Measurements from ENCODE around the gene LPAR3. TPM values are rescaled to one million over a fixed set of nuclear protein-coding genes. Genes with fewer than 3 reads are reported as not detected.

Gene LPAR3
- total and polyA plus RNA-seq, 2 donors (not counting 1 experiment from before 2014, with no cell fraction given): 1.8 to 7.6 TPM

- H3K79me2 ChIP-seq (ENCODE audit: control insufficient read depth, insufficient read depth, low read length): no peaks in the 10 kb centered on the region
- H3K9me3 ChIP-seq (ENCODE audit: control insufficient read depth, insufficient read depth, low read depth, low read length): no peaks in the 10 kb centered on the region
- H3K27me3 ChIP-seq (ENCODE audit: control insufficient read depth, insufficient read depth, low read length): no peaks in the 10 kb centered on the region
- DNase-seq (ENCODE audit: low read depth in 2 of 2): no peak
- no peak overlapping the region for H3K4me2 ChIP-seq (ENCODE audit: extremely low read depth, insufficient read depth, low read length)
- H3K9ac ChIP-seq (ENCODE audit: insufficient read depth, low read length): no peak overlapping the region
- H2AFZ ChIP-seq (ENCODE audit: low read length): no peak overlapping the region
- TF ChIP-seq EZH2 (IDR thresholded peaks at IDR 0.05; ENCODE audit: low read length, missing control alignments): no peak
- TF ChIP-seq CTCF (conservative IDR thresholded peaks at IDR 0.05 in 1 of 2, IDR thresholded peaks at IDR 0.05 in 1 of 2; ENCODE audit: low read depth in 1 of 2, low read length in 2 of 2): no peak
- H3K4me1 ChIP-seq (ENCODE audit: control insufficient read depth, extremely low read depth, insufficient read depth, low read length): no peaks in the 10 kb centered on the region
- no peaks in the 10 kb centered on the region for H4K20me1 ChIP-seq (ENCODE audit: control insufficient read depth, extremely low read depth, insufficient read depth, low read length)
- H3K27ac ChIP-seq (ENCODE audit: insufficient read depth, low read length): no peak overlapping the region
- no peak overlapping the region for H3K4me3 ChIP-seq (replicated peaks in 1 of 4; ENCODE audit: control extremely low read depth in 1 of 4, insufficient read depth in 1 of 4, low read depth in 3 of 4, low read length in 4 of 4)
- H3K36me3 ChIP-seq (ENCODE audit: control insufficient read depth, insufficient read depth, low read length): no peaks in the 10 kb centered on the region
Measured at GRCh38 chr1:84827555-84827954, 65.5 kb downstream of the LPAR3 start.

GRCh38 chr1:84825161-84825560 is 67.8 kb downstream of the LPAR3 start:
- H2AFZ ChIP-seq (ENCODE audit: low read length): no peak overlapping the region
- TF ChIP-seq CTCF (conservative IDR thresholded peaks at IDR 0.05 in 1 of 2, IDR thresholded peaks at IDR 0.05 in 1 of 2; ENCODE audit: low read depth in 1 of 2, low read length in 2 of 2): no peak
- no peak for TF ChIP-seq EZH2 (IDR thresholded peaks at IDR 0.05; ENCODE audit: low read length, missing control alignments)
- no peak overlapping the region for H3K27ac ChIP-seq (ENCODE audit: insufficient read depth, low read length)

GRCh38 chr1:84823991-84824390 is 69.0 kb downstream of the LPAR3 start:
- no peaks in the 10 kb centered on the region for H3K9me3 ChIP-seq (ENCODE audit: control insufficient read depth, insufficient read depth, low read depth, low read length)
- no peaks in the 10 kb centered on the region for H3K27me3 ChIP-seq (ENCODE audit: control insufficient read depth, insufficient read depth, low read length)
- no peaks in the 10 kb centered on the region for H4K20me1 ChIP-seq (ENCODE audit: control insufficient read depth, extremely low read depth, insufficient read depth, low read length)
- H3K36me3 ChIP-seq (ENCODE audit: control insufficient read depth, insufficient read depth, low read length): no peaks in the 10 kb centered on the region
- no peaks in the 10 kb centered on the region for H3K79me2 ChIP-seq (ENCODE audit: control insufficient read depth, insufficient read depth, low read length)
- no peak for DNase-seq (ENCODE audit: low read depth in 2 of 2)
- H3K4me3 ChIP-seq (replicated peaks in 1 of 4; ENCODE audit: control extremely low read depth in 1 of 4, insufficient read depth in 1 of 4, low read depth in 3 of 4, low read length in 4 of 4): no peak overlapping the region
- H3K9ac ChIP-seq (ENCODE audit: insufficient read depth, low read length): no peak overlapping the region
- TF ChIP-seq EZH2 (IDR thresholded peaks at IDR 0.05; ENCODE audit: low read length, missing control alignments) (no peak), CTCF (conservative IDR thresholded peaks at IDR 0.05 in 1 of 2, IDR thresholded peaks at IDR 0.05 in 1 of 2; ENCODE audit: low read depth in 1 of 2, low read length in 2 of 2) (no peak)
- no peak overlapping the region for H3K27ac ChIP-seq (ENCODE audit: insufficient read depth, low read length)
- no peaks in the 10 kb centered on the region for H3K4me1 ChIP-seq (ENCODE audit: control insufficient read depth, extremely low read depth, insufficient read depth, low read length)
- no peak overlapping the region for H3K4me2 ChIP-seq (ENCODE audit: extremely low read depth, insufficient read depth, low read length)
- H2AFZ ChIP-seq (ENCODE audit: low read length): no peak overlapping the region

More at GRCh38 chr1:84825161-84825560, 67.8 kb downstream of the LPAR3 start:
- H3K4me1 ChIP-seq (ENCODE audit: control insufficient read depth, extremely low read depth, insufficient read depth, low read length): no peaks in the 10 kb centered on the region
- no peaks in the 10 kb centered on the region for H3K9me3 ChIP-seq (ENCODE audit: control insufficient read depth, insufficient read depth, low read depth, low read length)
- H3K9ac ChIP-seq (ENCODE audit: insufficient read depth, low read length): no peak overlapping the region
- H3K4me2 ChIP-seq (ENCODE audit: extremely low read depth, insufficient read depth, low read length): no peak overlapping the region
- no peak overlapping the region for H3K4me3 ChIP-seq (replicated peaks in 1 of 4; ENCODE audit: control extremely low read depth in 1 of 4, insufficient read depth in 1 of 4, low read depth in 3 of 4, low read length in 4 of 4)
- H4K20me1 ChIP-seq (ENCODE audit: control insufficient read depth, extremely low read depth, insufficient read depth, low read length): no peaks in the 10 kb centered on the region
- DNase-seq (ENCODE audit: low read depth in 2 of 2): no peak
- H3K27me3 ChIP-seq (ENCODE audit: control insufficient read depth, insufficient read depth, low read length): no peaks in the 10 kb centered on the region
- H3K36me3 ChIP-seq (ENCODE audit: control insufficient read depth, insufficient read depth, low read length): no peaks in the 10 kb centered on the region
- no peaks in the 10 kb centered on the region for H3K79me2 ChIP-seq (ENCODE audit: control insufficient read depth, insufficient read depth, low read length)

Measured in fibroblast of lung (primary cell).